Uterine smooth muscle cell (primary cell): ENCODE data around the gene CRNKL1. TPM values are rescaled to one million over a fixed set of nuclear protein-coding genes. Genes with fewer than 3 reads are reported as not detected.

Experiments
- total RNA-seq: library from RNA; depleted of rRNA; stranded (reverse); fragments of >200 nt; gene quantifications from 2 replicates; pipeline ENCODE4 v1.2.3, GENCODE V29; 2014

CRNKL1 gene
- 31.5 and 36.0 TPM in 2 replicates for total RNA-seq

GRCh38 chr20:20052074-20052970 is at the start of gene CRNKL1, which contains the start of gene CFAP61:
TSS of gene CRNKL1 (minus strand) at chr20:20052466. CDS start at chr20:20052342, 124 bp downstream.
TSS of gene CFAP61 (plus strand) at chr20:20052532. CDS start at chr20:20056654, 4,122 bp downstream.

GRCh38 chr20:20017001-20017843 is 35.0 kb downstream of the CRNKL1 start, which contains the start of gene NAA20:
TSS of gene NAA20 (plus strand) at chr20:20017362. CDS start at chr20:20017397, 35 bp downstream.

Other genes with a start within 250 kb of the CRNKL1 start
- 42.0 and 62.4 TPM in 2 replicates for gene NAA20, start 35.1 kb downstream of the CRNKL1 start, total RNA-seq
- 0.22 and 0.25 TPM in 2 replicates for gene CFAP61, start 66 bp upstream of the CRNKL1 start, total RNA-seq